Stimulated activated CD4-positive, alpha-beta T cell treated with anti-CD3 and anti-CD28 coated beads, Interleukin-1b, Interleukin-23, amount 100 ng/mL, for 24 hours (primary cell): ENCODE measurements around the gene CXCL3.
"Not testable (repeated sequence)": the region's sequence is repeated elsewhere in the genome, so short reads cannot be mapped to it uniquely, and the experiment has no call there.

Experiments used
- DNase-seq, 4 experiments: peaks; one replicate each; pipeline ENCODE4 v3.0.0-alpha.2; 2020; ENCODE audit warnings: low read depth in 4 of 4, low spot score in 1 of 4

The CXCL3 gene

DNA sequence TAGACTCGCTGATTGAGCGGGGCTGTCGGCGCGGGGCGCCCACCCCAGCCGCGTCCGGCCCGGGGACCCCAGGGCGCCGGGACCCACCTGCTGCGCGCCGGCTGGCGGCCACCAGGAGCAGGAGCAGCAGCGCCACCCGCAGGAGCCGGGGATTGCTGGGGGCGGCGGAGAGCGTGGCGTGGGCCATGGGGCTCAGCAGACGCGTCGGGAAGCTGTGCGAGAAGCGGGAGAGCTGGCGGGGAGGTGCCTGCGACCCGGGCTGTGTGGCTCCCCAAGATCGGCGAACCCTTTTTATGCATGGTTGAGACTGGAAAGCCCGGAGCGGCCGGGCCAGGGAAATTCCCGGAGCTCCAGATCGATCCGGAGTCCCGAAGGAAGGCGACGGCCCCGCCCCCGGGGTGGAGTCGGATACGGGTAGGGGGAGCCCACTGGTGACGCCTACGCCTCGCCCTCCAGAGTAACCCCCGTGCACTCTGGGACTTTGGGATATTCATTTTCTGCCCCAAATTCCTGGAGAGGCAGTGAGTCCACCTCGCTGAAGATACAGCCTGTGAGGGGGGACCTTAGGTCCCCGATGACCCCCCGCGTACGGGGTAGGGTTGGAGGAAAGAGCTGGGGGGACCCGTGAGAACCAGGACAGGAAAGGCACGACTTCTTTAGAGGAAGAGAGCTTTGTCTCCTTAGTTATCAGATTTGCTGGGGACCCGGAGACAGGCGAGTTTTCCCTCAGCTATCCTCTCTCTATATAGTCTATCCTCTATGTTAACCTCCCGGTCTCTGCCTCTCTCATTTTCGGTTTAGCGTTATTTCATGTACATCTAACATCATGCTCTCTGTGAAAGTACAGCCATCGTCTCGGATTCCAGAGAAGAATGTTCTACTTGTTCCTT, at the start of gene CXCL3:
Gene CXCL3, minus strand, starts transcription at position 265 of the 890 bp plus-strand sequence. Its CDS starts 78 bp downstream, at position 187.
- peak in 1 of 4 experiments; percentile 5 for DNase-seq

DNA sequence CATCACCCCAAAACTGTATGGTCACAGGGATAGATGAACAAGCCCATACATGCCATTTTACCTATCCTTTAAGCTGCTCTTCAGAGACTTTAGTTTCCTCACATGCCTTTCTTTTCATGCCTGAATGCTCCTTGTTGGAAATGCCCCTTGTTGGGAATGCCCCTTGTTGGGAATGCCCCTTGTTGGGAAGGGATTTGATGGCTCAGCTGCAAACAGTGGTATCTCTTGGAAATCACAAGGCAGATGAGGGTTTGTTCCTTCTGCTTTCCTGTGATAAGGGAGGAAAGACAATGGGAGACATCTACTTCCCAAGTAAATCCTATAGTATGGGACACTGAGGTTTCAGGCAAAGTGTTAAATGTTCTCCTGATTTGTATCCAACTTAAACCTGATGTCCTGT, 49.0 kb upstream of the CXCL3 start:
- DNase-seq, result no peak

DNA sequence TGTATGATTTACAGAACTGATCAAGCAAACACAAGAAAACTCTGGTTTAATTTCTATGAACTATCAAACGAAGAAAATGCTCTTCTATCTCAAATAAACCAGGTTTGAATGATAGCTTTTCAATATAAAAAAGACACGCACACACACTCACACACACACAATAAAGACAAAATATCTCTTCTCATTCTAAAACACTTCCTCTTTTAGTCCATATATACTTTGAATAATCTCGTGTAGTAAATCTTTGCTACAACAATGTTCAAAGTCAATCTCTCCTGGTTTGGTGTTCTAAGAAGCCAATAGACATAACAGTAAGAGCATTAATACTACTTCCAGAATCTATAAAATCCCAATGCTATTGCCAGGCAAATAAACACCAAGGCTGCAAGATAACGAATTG, 47.2 kb upstream of the CXCL3 start:
- no peak for DNase-seq

DNA sequence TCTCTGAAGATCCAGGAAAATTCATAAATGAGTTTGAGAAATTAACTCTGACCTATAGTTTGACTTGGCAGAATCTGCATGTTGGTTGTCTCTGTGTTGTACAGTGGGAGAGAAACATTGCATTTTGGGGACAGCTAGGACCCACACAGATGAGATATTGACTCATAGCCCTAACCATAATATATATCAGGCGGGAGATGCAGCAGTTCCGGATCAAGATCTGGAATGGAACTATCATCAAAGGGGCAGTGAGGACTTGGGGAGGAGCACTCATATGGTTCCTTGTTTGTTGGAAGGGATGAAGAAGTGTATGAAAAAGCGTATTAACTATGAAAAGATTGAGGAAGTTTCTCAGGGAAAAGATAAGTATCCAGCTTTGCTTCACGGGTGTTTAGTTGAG, 46.5 kb upstream of the CXCL3 start:
- no peak for DNase-seq

DNA sequence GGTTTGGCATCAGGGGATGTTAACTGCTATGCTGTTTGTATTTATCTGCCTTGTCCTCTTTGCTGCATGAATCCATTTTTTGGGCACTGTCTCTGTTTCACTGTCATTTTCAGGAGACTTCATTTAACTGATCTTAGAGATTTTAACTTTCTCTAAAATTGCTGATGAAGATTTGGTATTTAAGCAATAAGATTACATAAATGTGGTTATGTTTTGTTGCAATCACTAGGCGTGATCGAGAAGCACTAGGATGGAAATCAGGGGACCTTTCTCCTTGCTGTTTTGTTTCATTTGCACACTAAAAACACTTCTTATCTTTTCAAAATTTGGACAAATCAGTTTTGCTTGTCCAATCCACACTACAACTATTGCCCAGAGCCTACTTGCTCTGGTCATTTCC, 45.1 kb upstream of the CXCL3 start:
- no peak for DNase-seq

DNA sequence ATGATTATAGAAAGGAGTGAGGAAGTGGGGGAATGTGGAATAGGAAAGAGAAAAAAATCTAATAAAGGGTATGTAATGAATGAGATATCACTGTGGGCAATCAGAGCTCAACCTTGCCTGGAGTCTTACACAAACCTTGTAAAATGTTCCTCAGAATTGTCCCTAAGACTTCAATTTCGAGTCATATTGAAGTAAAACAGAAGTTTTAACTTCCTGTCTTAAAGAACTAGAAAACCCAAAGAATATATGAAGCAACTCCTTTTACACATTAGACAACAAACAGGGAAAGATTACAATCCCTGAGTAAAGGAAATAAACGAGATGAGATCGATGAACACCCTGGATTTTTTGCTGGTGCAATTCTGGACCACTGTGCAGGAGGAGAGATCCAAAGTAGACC, 42.5 kb upstream of the CXCL3 start:
- no peak for DNase-seq

DNA sequence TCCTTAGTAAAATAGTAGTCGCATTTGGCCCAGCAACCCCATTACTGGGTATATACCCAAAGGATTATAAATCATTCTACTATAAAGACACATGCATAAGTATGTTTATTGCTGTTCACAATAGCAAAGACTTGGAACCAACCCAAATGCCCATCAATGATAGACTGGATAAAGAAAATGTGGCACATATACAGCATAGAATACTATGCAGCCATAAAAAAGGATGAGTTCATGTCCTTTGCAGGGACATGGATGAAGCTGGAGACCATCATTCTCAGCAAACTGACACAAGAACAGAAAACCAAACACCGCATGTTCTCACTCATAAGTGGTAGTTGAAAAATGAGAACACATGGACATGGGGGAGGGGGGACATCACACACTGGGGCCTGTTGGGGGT, 41.9 kb upstream of the CXCL3 start:
- not testable (repeated sequence) for DNase-seq

DNA sequence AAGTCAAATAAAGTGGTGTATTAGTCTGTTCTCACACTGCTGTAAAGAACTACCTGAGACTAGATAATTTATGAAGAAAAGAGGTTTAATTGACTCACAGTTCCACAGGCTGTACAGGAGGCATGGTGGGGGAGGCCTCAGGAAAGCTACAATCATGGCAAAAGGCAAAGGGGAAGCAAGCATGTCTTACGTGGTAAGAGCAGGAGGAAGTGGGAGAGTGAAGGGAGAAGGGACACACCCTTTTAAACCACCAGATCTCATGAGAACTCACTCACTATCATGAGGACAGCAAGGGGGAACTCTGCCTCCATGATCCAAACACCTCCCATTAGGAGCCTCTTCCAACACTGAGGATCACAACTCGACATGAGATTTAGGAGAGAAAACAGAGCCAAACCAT, 40.5 kb upstream of the CXCL3 start:
- not testable (repeated sequence) for DNase-seq

DNA sequence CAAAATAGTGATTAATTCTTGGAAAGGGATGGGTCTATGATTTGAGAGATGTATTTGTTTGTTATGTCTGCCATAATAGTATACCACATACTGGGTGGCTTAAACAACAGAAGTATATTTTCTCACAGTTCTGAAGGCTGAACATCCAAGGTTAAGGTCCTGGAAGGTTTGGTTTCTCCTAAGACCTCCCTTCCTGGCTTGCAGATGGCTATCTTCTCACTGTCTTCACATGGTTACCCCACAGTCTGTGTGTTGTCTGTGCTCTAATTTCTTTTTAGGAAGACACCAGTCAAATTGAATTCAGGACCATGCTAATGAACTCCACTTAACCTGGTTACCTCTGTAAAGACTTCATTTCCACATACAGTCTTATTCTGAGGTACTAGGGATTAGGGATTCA, 34.9 kb upstream of the CXCL3 start:
- DNase-seq, result no peak

DNA sequence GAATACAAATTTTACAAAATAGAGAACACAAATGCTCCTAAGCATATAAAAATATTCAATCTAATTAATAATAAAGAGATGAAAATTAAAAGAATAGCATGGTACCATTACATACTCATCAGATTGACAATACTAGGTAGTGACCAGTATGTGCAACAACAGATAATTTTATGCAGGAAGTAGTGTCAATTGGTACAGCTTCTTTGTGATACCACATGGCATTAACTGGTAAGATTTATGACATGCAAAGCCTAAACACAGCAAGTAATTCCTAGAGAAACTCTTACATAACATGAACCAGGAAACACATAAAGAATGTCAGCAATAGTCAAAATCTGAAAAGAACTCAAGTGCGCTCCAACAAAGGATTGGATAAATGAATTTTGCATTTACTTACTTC, 34.2 kb upstream of the CXCL3 start:
- DNase-seq, result no peak

DNA sequence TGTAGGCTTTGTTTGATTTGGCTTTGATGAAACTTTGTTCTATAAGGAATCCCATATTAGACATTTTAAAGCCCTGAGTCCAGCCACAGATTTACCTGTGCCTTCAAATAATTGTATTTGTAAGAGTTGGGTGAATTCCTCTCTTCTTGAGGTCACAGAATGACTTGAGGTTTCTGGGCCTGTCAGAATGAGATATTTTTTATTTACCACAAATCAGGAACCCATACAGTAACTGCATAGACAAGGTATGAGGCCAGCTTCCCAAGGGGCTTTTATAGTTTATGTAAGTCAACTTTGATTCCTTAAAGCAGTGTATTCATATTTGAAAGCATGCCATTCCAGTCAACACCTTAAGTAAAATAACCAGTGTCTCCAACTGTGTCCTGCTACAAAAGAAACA, 29.1 kb upstream of the CXCL3 start:
- DNase-seq, result no peak

DNA sequence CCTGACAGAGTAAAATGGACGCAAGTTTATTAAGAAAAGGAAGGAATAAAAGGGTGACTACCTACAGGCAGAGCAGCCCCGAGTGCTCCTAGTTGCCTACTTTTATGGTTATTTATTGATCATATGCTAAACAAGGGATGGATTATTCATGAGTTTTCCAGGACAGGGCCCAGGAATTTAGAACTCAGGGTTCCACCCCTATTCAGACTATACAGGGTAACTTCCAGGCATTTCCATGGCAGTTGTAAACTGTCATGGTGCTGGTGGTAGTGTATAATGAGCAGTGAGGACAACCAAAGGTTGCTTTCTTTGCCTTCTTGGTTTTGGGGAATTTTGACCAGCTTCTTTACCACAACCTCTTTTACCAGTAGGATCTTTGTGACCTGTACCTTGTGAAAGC, 27.7 kb upstream of the CXCL3 start:
- DNase-seq, result no peak

DNA sequence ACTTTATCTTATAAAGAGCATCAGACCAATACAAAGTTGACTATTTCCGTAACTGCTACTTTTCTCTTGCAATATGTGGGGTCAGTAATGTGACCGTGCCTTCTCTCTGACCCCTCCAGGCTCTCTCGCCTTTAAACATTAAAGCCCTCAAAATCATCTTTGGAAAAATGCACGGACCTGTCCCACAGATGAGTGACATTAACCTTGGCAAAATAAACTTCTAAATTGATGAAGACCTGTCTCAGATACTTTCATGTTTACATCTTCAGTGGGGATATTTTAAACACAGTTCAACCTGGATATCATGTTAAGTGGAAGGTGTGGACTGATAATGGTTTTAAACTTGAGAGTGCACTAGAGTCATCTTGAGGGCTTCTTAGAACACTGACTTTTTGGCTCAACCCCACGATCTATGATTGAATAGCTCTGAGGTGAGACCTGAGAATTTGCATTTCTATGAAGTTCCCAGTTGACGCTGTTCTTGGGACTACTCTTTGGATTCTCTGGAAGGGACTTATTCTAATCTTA, 26.7 kb upstream of the CXCL3 start:
- no peak for DNase-seq

DNA sequence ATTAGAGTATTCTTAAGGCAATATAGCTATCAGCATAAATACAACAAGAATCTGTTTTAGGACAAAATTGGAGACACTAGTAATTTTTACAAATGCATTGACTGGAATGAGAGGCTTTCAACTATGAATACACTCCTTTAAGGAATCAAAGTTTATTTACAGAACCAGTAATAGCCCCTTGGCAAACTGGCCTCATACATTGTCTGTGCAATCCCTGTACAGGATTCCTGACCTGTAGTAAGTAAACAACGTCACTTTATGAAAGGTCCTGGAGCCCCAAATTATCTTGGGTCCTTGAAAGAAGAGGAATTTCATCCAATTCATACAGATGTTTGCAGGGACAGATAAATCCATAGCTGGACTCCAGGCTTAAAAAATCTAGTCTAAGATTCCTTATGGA, 25.4 kb upstream of the CXCL3 start:
- no peak for DNase-seq

DNA sequence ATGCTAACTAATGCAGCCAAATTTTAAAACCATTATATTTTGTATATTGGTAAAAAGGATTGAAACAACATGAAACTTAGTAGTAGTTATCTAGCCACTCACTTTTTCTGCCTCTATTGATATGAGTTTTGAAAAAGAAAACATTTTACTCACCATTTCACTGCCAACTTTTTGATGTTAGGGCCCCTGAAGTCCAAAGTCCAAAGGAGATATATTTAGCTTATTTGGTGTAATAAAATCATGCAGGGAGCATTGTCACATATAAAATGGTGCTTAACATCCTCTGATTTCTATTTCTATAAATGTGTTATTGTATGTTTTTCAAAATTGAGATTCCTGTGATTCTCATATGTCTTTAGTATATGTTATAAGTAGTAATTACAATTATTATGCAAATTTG, 24.5 kb upstream of the CXCL3 start:
- DNase-seq, result no peak

DNA sequence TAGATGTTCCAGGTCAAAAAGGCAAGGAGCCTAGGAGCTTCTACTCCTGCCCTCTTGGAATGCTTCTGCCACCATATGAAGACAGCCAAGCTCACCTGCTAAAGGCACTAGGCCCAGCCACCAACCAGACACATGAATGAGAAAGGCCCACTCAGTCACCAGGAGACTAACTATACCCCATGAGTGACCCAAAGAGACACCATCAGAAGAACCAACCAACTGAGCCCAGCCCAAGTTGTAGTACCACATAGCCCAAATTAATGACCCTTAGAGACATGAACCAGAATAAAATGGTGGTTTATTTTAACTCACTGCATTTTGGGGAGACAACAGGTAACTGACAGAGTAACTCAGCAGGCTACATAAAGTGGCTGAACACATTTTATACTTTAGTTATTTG, 22.9 kb upstream of the CXCL3 start:
- DNase-seq, result no peak

DNA sequence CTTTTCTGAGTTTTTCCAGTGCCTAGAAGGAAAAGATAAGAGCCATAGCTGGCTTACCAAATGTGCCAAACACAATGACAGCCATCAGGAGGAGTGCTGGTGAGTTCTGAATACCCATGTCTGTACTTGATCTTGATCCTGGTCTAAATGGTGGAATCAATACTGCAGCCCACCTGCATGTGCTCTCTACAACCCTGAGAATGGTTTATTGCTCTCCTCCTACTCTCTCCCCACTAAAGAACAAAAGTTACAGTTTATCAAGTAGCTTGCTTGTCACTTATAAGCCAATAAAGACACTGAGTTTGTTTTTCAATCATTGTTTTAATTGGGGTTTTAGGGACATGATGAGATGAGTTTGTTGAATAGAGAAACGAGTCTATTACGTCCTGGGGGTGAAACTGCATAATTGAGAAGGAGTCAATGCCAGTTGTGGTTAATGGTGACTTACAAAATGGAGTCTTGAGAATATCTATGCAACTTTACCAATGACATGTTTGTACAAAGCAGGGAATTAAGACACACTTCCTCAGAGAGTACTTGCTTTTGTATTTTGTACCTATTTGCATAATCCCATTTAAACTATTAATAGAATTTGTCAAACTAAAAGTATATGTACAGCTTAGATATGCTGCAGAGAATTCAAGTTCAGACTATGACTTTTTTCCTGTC, 20.8 kb upstream of the CXCL3 start:
- DNase-seq, result no peak

DNA sequence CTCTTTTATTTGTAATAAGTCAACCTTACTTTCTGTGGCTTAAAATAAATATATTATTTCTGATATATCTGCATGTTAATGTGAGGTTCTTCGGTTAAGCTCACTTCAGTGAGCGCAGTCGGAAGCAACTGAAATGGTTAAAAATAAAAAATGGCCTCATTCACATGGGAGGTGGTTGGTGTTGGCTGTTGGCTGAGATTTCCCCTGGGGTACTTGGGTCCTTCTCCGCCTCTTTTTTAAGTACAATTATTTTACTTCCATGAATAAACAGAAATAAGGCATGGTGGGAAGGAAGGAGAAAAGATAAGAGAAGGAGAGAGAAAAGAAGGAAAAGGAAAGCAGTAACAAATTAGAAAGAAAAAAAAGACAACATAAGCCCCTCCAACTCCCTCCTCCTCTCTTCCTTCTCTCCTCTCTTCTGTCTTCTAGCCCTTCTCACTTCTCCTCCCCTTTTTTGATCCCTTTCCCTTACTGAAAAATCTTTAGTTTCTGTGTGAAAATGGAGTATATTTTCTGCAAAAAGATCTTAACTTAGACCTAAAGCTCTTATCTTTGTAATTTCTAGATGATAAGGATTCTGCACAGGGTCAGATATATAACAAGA, 19.7 kb upstream of the CXCL3 start:
- no peak for DNase-seq

DNA sequence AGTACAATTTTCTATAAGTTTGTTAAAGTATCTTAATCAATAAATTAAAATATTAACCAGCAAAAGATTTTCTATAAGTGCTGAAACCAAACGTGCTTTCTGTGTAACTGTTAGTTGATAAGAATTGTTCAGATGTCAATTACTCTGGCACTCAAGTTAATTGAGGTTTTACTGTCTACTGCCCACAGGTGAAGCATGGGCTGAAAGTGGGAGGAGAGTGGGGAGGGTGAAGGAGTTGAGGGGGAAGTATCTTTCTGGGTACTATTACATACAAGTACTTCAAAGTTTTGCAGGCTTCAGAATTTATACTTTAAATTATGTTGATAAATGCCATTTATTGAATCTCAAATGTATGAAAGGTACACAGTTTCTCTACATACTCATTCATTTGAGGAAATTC, 19.1 kb upstream of the CXCL3 start:
- no peak for DNase-seq

DNA sequence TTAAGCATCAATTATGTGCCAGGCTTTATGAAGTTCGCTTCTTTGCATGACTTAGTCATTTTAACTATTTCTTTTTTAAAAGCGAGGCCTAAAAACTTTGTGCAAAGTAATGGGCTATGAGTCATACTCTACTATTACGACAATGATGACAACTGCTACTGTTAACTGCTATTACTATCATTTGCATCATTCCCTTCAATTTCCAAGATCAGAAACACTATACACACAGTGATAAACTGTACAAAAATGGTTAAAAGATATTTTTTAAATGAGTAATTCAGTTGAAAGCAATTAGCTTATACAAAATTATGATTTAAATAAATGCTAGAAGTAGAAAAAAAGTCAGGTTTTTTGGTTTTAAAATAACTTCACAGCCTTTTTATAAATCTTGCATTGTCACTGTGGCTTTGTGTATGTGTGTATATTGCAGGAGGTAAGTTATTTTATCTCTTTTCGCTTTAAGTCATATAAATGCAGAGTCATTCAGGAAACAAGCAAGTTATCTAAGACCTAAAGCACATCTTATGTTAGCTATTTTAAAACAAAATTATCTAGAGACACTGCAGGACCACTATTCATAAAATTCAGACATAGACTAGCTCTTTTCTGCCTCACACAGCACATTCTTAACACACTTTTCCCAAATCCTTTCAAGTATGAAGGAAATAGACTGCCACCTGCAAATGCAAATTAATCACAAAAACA, 18.5 kb upstream of the CXCL3 start:
- no peak for DNase-seq

DNA sequence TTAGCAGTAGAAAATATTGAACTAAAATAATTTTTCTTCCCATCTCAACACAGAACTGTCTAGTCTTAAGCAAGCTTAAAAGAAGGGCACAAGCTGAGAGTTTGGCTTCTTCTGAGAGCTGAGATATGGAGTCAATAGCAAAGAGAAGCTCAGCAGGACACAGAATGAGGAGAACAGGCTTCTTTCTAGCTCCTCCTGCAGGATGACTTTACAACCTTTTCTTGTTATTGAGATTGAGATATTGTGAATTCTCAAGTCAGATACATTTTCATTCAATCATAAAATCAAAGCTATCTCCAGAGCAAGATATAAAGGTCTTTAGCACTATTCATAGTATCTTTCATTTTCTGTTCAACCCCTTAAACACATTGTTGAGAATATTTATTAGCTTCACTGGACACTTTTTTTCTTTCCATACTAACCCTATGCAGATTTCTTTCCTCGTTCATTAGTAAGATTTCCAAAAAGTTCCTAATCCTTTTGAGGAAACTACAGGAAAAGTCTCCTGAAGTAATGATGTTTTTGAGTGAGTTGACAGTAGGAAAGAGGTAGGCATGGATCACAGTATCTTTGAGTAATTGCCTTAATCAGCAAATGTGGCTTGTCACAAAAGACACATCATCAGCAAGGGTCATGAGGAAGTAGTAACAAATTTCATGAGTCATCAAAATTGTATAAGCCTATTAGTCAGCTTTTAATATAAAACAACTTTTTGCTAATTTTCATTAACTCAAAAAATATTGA, 17.8 kb upstream of the CXCL3 start:
- DNase-seq, result no peak
